Osteocyte (in vitro differentiated cells): ENCODE data around the gene DDX56. TPM values are rescaled to one million over a fixed set of nuclear protein-coding genes. Genes with fewer than 3 reads are reported as not detected.

ENCODE experiments used
- DNase-seq: peaks from one replicate; pipeline ENCODE4 v3.0.0; 2021; ENCODE audit warnings: mixed read lengths; ENCODE audit not compliant: unreplicated experiment; ENCODE audit errors: extremely low spot score
- H3K27ac Mint-ChIP-seq: one replicate; pipeline ENCODE4 v1.8.0; 2021; ENCODE audit warnings: mild to moderate bottlenecking, mixed read lengths; ENCODE audit not compliant: unreplicated experiment
- H3K27me3 Mint-ChIP-seq: one replicate; pipeline ENCODE4 v1.8.0; 2021; ENCODE audit warnings: mixed read lengths; ENCODE audit not compliant: unreplicated experiment
- H3K36me3 Mint-ChIP-seq: one replicate; pipeline ENCODE4 v1.8.0; 2021; ENCODE audit warnings: mixed read lengths; ENCODE audit not compliant: unreplicated experiment
- H3K4me1 Mint-ChIP-seq: one replicate; pipeline ENCODE4 v1.8.0; 2021; ENCODE audit warnings: mixed read lengths; ENCODE audit not compliant: unreplicated experiment
- H3K4me3 Mint-ChIP-seq: one replicate; pipeline ENCODE4 v1.8.0; 2021; ENCODE audit warnings: mild to moderate bottlenecking, moderate library complexity, mixed read lengths; ENCODE audit not compliant: unreplicated experiment
- H3K9me3 Mint-ChIP-seq: one replicate; pipeline ENCODE4 v1.8.0; 2021; ENCODE audit warnings: mixed read lengths; ENCODE audit not compliant: unreplicated experiment
- CTCF ChIP-seq: fragments of 200-600 bp; sonication (generic); IDR thresholded peaks from 2 replicates; pipeline ENCODE4 v1.5.0; 2021; ENCODE audit warnings: antibody characterized with exemption, mild to moderate bottlenecking, moderate library complexity
- total RNA-seq: library from RNA; stranded (reverse); gene quantifications from 2 replicates; pipeline ENCODE4 v1.2.1, GENCODE V29; 2021

DDX56 gene
- total RNA-seq, 1 donor from 2014 or later: 67.0 TPM

- no peaks in the 10 kb centered on the region for H3K36me3 Mint-ChIP-seq
- TF ChIP-seq CTCF: no peak
- peaks cover 5% of the 10 kb centered on the region for H3K27me3 Mint-ChIP-seq
- no peaks in the 10 kb centered on the region for H3K9me3 Mint-ChIP-seq
- H3K4me1 Mint-ChIP-seq: no peaks in the 10 kb centered on the region
- H3K27ac Mint-ChIP-seq: no peak overlapping the region
- no peak for DNase-seq
- no peak overlapping the region for H3K4me3 Mint-ChIP-seq
These were observed 33.8 kb downstream of the DDX56 start for GRCh38 chr7:44539669-44540506.

GRCh38 chr7:44538798-44539668 is 34.7 kb downstream of the DDX56 start:
- H3K27ac Mint-ChIP-seq: no peak overlapping the region
- no peaks in the 10 kb centered on the region for H3K36me3 Mint-ChIP-seq
- H3K27me3 Mint-ChIP-seq: peaks cover 2% of the 10 kb centered on the region
- H3K9me3 Mint-ChIP-seq: no peaks in the 10 kb centered on the region
- no peaks in the 10 kb centered on the region for H3K4me1 Mint-ChIP-seq
- DNase-seq: no peak
- TF ChIP-seq CTCF: no peak
- H3K4me3 Mint-ChIP-seq: no peak overlapping the region

- Mint-ChIP-seq H3K4me1 (no peaks in the 10 kb centered on the region), H3K27ac (no peak overlapping the region), H3K9me3 (no peaks in the 10 kb centered on the region), H3K4me3 (no peak overlapping the region), H3K36me3 (no peaks in the 10 kb centered on the region), H3K27me3 (peaks cover 2% of the 10 kb centered on the region)
- no peak for DNase-seq
- no peak for TF ChIP-seq CTCF
These were observed 35.5 kb downstream of the DDX56 start for GRCh38 chr7:44538093-44538797.

GRCh38 chr7:44537442-44537841 is 36.3 kb downstream of the DDX56 start:
- Mint-ChIP-seq H3K4me3 (no peak overlapping the region), H3K4me1 (no peaks in the 10 kb centered on the region), H3K9me3 (no peaks in the 10 kb centered on the region), H3K27me3 (peaks cover 2% of the 10 kb centered on the region), H3K27ac (no peak overlapping the region), H3K36me3 (no peaks in the 10 kb centered on the region)
- no peak for DNase-seq
- TF ChIP-seq CTCF: no peak
